Thyroid gland (tissue), 4 donors: ENCODE measurements around the gene ERICH3. TPM values are rescaled to one million over a fixed set of nuclear protein-coding genes. Genes with fewer than 3 reads are reported as not detected.

Experiments used
- DNase-seq, 2 donors: peaks; one replicate each; pipeline ENCODE4 v3.0.0-alpha.2; 2019
- H3K27ac ChIP-seq, 3 donors: fragments of 200-600 bp; sonication (generic); 1 replicate in 2 of 3; 2 replicates in 1 of 3; pipeline ENCODE4 v1.5.1; 2016 to 2019; ENCODE audit warnings: mild to moderate bottlenecking in 1 of 3, moderate library complexity in 1 of 3
- H3K27me3 ChIP-seq: fragments of 200-600 bp; sonication (generic); one replicate; pipeline ENCODE4 v1.5.1; 2019
- H3K36me3 ChIP-seq, 2 donors: fragments of 200-600 bp; sonication (generic); one replicate each; pipeline ENCODE4 v1.5.1; 2016 to 2019
- H3K4me1 ChIP-seq, 2 donors: fragments of 200-600 bp; sonication (generic); one replicate each; pipeline ENCODE4 v1.5.1; 2017 to 2019
- H3K4me3 ChIP-seq, 3 donors: fragments of 200-600 bp; sonication (generic); replicated peaks in 1 of 3; 1 replicate in 2 of 3; 2 replicates in 1 of 3; pipeline ENCODE4 v1.5.1; 2016; ENCODE audit warnings: mild to moderate bottlenecking in 1 of 3
- H3K9me3 ChIP-seq: fragments of 200-600 bp; sonication (generic); one replicate; pipeline ENCODE4 v1.5.1; 2017
- POLR2A ChIP-seq, 2 donors: fragments of 450-650 bp; IDR thresholded peaks; one replicate each; pipeline ENCODE4 v1.6.1; 2017; ENCODE audit warnings: antibody characterized with exemption in 2 of 2, mild to moderate bottlenecking in 2 of 2, moderate library complexity in 1 of 2
- WGBS, 2 donors: methylation state at CpG; one replicate each; pipeline ENCODE4 v1.1.5; 2017; 5-methylcytosine and 5-hydroxymethylcytosine counted together
- intact Hi-C: fragments of 100-400 bp; cut with DNase I; formaldehyde crosslinking; loops from one replicate; pipeline ENCODE4 v1.15.1; 2023
- total RNA-seq, 4 donors: library from RNA; depleted of rRNA; stranded (reverse); fragments of >200 nt; gene quantifications; one replicate each; pipeline ENCODE4 v1.2.3, GENCODE V29; 2016
- TF ChIP-seq, protein P1 (sequence below), 6 experiments: fragments of 200-600 bp in 3 of 6; fragments of 450-650 bp in 3 of 6; sonication (generic) in 3 of 6; IDR thresholded peaks; one replicate each; pipeline ENCODE4 v1.5.1; 2016 to 2019; ENCODE audit warnings: antibody characterized with exemption in 6 of 6, mild to moderate bottlenecking in 2 of 6, inconsistent platforms in 1 of 6, moderate library complexity in 1 of 6

The ERICH3 gene
- total RNA-seq, 4 donors from 2014 or later, result 0.11 to 0.40 TPM; not detected in 2

DNA sequence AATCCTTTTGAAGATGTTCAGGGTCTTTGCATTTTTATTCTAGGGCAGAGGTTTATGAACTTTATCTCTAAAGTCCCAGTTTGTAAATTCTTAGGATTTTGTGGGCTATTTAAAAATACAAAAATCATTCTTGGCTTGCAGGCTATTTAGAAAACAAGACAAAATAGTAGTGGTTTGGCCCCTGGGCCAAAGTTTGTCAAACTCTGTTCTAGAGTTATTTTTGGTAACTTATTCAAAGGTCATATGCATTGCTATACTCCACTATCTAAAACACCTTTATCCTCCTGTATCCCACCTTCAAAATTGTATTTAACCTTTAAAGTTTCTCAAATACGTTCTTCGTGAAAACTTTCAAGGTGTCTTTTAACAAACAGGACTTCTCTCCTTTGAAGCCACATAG, 85.7 kb downstream of the ERICH3 start:
- TF ChIP-seq, protein P1, sequence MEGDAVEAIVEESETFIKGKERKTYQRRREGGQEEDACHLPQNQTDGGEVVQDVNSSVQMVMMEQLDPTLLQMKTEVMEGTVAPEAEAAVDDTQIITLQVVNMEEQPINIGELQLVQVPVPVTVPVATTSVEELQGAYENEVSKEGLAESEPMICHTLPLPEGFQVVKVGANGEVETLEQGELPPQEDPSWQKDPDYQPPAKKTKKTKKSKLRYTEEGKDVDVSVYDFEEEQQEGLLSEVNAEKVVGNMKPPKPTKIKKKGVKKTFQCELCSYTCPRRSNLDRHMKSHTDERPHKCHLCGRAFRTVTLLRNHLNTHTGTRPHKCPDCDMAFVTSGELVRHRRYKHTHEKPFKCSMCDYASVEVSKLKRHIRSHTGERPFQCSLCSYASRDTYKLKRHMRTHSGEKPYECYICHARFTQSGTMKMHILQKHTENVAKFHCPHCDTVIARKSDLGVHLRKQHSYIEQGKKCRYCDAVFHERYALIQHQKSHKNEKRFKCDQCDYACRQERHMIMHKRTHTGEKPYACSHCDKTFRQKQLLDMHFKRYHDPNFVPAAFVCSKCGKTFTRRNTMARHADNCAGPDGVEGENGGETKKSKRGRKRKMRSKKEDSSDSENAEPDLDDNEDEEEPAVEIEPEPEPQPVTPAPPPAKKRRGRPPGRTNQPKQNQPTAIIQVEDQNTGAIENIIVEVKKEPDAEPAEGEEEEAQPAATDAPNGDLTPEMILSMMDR (IDR thresholded peaks at IDR 0.05), result no peak
- no peak for TF ChIP-seq POLR2A (IDR thresholded peaks at IDR 0.05)
- H3K27ac ChIP-seq, result no peak overlapping the region
- DNase-seq, result no peak
- no peaks in the 10 kb centered on the region for H3K9me3 ChIP-seq
- WGBS, 2 donors, result 94 to 97% methylated on average over 2 of the region's 2 CpGs
- intact Hi-C loops, result no loop called here
- no peaks in the 10 kb centered on the region for H3K4me1 ChIP-seq
- no peaks in the 10 kb centered on the region for H3K27me3 ChIP-seq
- H3K36me3 ChIP-seq, result no peaks in the 10 kb centered on the region
- H3K4me3 ChIP-seq, result no peak overlapping the region

DNA sequence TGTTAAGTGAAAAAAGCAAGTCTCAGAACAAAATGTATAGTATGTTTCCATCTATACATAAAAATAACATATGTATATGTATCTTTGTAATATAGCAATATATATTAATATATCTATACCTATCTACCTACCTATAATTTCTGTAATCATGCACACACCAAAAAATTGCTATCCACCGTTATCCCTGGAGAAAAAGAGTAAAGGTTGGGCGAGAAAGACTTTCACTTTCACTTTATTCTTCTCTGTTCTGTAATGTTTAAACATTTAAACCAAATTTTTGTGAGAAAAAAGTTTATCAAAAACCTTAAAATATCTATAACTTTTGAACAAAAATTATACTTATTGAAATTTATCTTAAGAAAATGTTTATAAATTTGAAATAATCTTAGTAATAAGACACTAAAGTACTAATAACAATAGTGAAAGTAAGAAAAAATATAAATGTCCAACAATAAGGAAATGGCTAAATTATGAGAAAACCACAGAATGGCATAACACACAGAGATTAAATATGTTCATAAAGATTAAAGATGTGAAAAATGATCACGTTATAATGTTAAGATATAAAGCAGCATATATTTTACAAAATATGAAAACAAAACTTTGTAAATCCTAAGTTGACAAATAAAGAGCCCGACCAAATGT, 87.2 kb downstream of the ERICH3 start:
- TF ChIP-seq, protein P1 (IDR thresholded peaks at IDR 0.05), result no peak
- no peak for TF ChIP-seq POLR2A (IDR thresholded peaks at IDR 0.05)
- no peaks in the 10 kb centered on the region for H3K36me3 ChIP-seq
- no peak overlapping the region for H3K4me3 ChIP-seq
- intact Hi-C loops, result no loop called here
- no peak overlapping the region for H3K27ac ChIP-seq
- no peaks in the 10 kb centered on the region for H3K27me3 ChIP-seq
- H3K9me3 ChIP-seq, result no peaks in the 10 kb centered on the region
- WGBS, 2 donors, result 84 to 90% methylated on average over 4 of the region's 4 CpGs
- no peak for DNase-seq
- no peaks in the 10 kb centered on the region for H3K4me1 ChIP-seq

DNA sequence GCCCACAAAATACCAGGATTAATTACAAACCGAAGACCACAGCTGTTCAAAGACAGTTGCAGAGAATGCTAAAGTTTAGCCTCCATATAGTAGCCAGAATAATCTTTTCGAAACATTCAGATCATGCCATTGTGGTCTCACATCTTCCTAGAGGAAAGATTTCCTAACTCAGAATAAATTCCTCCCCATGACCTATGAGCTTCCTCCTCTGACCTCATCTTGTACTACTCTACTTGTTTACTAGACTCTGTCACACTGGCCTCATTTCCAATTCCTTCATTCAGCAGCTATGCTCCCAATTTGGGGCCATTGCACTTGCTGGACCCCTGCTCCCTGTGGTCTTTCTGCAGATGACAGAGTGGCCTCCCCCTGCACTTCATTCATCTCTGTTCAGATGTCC, 89.4 kb downstream of the ERICH3 start:
- TF ChIP-seq, protein P1 (IDR thresholded peaks at IDR 0.05), result no peak
- TF ChIP-seq POLR2A (IDR thresholded peaks at IDR 0.05), result no peak
- intact Hi-C loops, result no loop called here
- no peak overlapping the region for H3K27ac ChIP-seq
- H3K36me3 ChIP-seq, result no peaks in the 10 kb centered on the region
- no peaks in the 10 kb centered on the region for H3K27me3 ChIP-seq
- 80 to 89% methylated on average over 2 of the region's 2 CpGs for WGBS, 2 donors
- no peaks in the 10 kb centered on the region for H3K9me3 ChIP-seq
- H3K4me1 ChIP-seq, result no peaks in the 10 kb centered on the region
- DNase-seq, result no peak
- H3K4me3 ChIP-seq, result no peak overlapping the region

DNA sequence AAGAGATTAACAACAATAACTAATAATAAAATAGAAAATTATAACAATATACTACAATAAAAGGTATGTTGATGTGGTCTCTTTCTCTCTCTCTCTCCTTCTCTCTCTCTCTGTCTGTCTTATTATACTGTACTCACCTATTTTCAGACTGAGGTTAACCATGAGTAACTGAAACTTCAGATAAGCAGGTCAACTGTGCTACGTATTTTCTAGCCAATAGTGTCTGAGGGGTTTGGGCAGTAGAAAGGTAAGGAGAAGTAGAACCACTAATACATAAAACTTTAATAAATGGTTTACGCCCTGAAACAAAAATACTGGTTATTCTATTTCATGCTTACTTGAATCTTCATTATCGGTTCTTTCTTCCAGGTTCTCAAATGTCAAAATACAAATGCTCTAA, 90.2 kb downstream of the ERICH3 start:
- H3K9me3 ChIP-seq, result no peaks in the 10 kb centered on the region
- intact Hi-C loops, result no loop called here
- no peaks in the 10 kb centered on the region for H3K4me1 ChIP-seq
- TF ChIP-seq POLR2A (IDR thresholded peaks at IDR 0.05), result no peak
- TF ChIP-seq, protein P1 (IDR thresholded peaks at IDR 0.05), result no peak
- H3K36me3 ChIP-seq, result no peaks in the 10 kb centered on the region
- H3K27me3 ChIP-seq, result no peaks in the 10 kb centered on the region
- 90 to 91% methylated on average over 3 of the region's 3 CpGs for WGBS, 2 donors
- no peak overlapping the region for H3K27ac ChIP-seq
- DNase-seq, result no peak
- H3K4me3 ChIP-seq, result no peak overlapping the region

GRCh38 chr1:74579425-74579824, 94.2 kb downstream of the ERICH3 start:
- Histone ChIP-seq H3K36me3 (no peaks in the 10 kb centered on the region), H3K27me3 (no peaks in the 10 kb centered on the region), H3K4me3 (no peak overlapping the region), H3K4me1 (no peaks in the 10 kb centered on the region), H3K27ac (no peak overlapping the region), H3K9me3 (no peaks in the 10 kb centered on the region)
- TF ChIP-seq, protein P1 (IDR thresholded peaks at IDR 0.05), result no peak
- TF ChIP-seq POLR2A (IDR thresholded peaks at IDR 0.05), result no peak
- DNase-seq, result no peak
- intact Hi-C loops, result no loop called here
- 53 to 55% methylated on average over 3 of the region's 3 CpGs for WGBS, 2 donors
